ENCODE results near the gene DLG1. TPM values are rescaled to one million over a fixed set of nuclear protein-coding genes. Genes with fewer than 3 reads are reported as not detected.
A peak's percentile ranks its signal among the peaks of the same experiment; 100 is the strongest.

Gene DLG1
- total and polyA plus RNA-seq, 2 donors from 2014 or later = 19.4 to 101 TPM

- no peak for FAIRE-seq
These were observed 39.3 kb downstream of the DLG1 start for GRCh38 chr3:197259096-197259495.

GRCh38 chr3:197258168-197258755 lies 40.1 kb downstream of the DLG1 start:
- H3K4me1 ChIP-seq (ENCODE audit: control insufficient read depth in 2 of 3, insufficient read depth in 2 of 3, low read depth in 1 of 3, low read length in 3 of 3) = no peaks in the 10 kb centered on the region
- no peak overlapping the region for H3K4me3 ChIP-seq (ENCODE audit: low read length in 3 of 3)
- DNase-seq = no peak
- H3K9ac ChIP-seq (ENCODE audit: low read length in 3 of 3) = no peak overlapping the region
- FAIRE-seq = no peak
- no peaks in the 10 kb centered on the region for H3K27me3 ChIP-seq (ENCODE audit: control insufficient read depth, insufficient read depth, low read length)
- TF ChIP-seq CTCF (IDR thresholded peaks at IDR 0.05; ENCODE audit: borderline replicate concordance, extremely low read depth, insufficient read depth) = no peak
- intact Hi-C loops (cut with DNase I) = loop anchor here (10.0 kb wide), 1 partner anchor 257 kb away; no protein-coding TSS in a partner anchor
- no peak overlapping the region for H3K27ac ChIP-seq (ENCODE audit: low read depth in 2 of 2, low read length in 2 of 2)
- no peaks in the 10 kb centered on the region for H3K36me3 ChIP-seq (ENCODE audit: control insufficient read depth in 2 of 3, insufficient read depth in 3 of 3, low read length in 3 of 3)
- no peaks in the 10 kb centered on the region for H3K9me3 ChIP-seq (ENCODE audit: control insufficient read depth in 2 of 3, insufficient read depth in 1 of 3, low read length in 3 of 3)

More at GRCh38 chr3:197259096-197259495, 39.3 kb downstream of the DLG1 start:
- intact Hi-C loops (cut with DNase I) = loop anchor here (10.0 kb wide), 1 partner anchor 256 kb away; no protein-coding TSS in a partner anchor
- H3K27me3 ChIP-seq (ENCODE audit: control insufficient read depth, insufficient read depth, low read length) = no peaks in the 10 kb centered on the region
- no peak for DNase-seq
- no peak for TF ChIP-seq CTCF (IDR thresholded peaks at IDR 0.05; ENCODE audit: borderline replicate concordance, extremely low read depth, insufficient read depth)
- H3K4me3 ChIP-seq (ENCODE audit: low read length in 3 of 3) = no peak overlapping the region
- no peaks in the 10 kb centered on the region for H3K9me3 ChIP-seq (ENCODE audit: control insufficient read depth in 2 of 3, insufficient read depth in 1 of 3, low read length in 3 of 3)
- no peaks in the 10 kb centered on the region for H3K36me3 ChIP-seq (ENCODE audit: control insufficient read depth in 2 of 3, insufficient read depth in 3 of 3, low read length in 3 of 3)
- no peaks in the 10 kb centered on the region for H3K4me1 ChIP-seq (ENCODE audit: control insufficient read depth in 2 of 3, insufficient read depth in 2 of 3, low read depth in 1 of 3, low read length in 3 of 3)
- H3K27ac ChIP-seq (ENCODE audit: low read depth in 2 of 2, low read length in 2 of 2) = no peak overlapping the region
- H3K9ac ChIP-seq (ENCODE audit: low read length in 3 of 3) = no peak overlapping the region

- DNase-seq (peak in 2 of 5 donors; percentile 14 to 47), FAIRE-seq (no peak)
- Histone ChIP-seq H3K27ac (ENCODE audit: low read depth in 2 of 2, low read length in 2 of 2) (no peak overlapping the region), H3K9ac (ENCODE audit: low read length in 3 of 3) (no peak overlapping the region), H3K27me3 (ENCODE audit: control insufficient read depth, insufficient read depth, low read length) (no peaks in the 10 kb centered on the region), H3K4me3 (ENCODE audit: low read length in 3 of 3) (no peak overlapping the region), H3K9me3 (ENCODE audit: control insufficient read depth in 2 of 3, insufficient read depth in 1 of 3, low read length in 3 of 3) (no peaks in the 10 kb centered on the region), H3K4me1 (ENCODE audit: control insufficient read depth in 2 of 3, insufficient read depth in 2 of 3, low read depth in 1 of 3, low read length in 3 of 3) (no peaks in the 10 kb centered on the region), H3K36me3 (ENCODE audit: control insufficient read depth in 2 of 3, insufficient read depth in 3 of 3, low read length in 3 of 3) (no peaks in the 10 kb centered on the region)
- intact Hi-C loops (cut with DNase I) = loop anchor here (10.0 kb wide), 1 partner anchor 257 kb away; no protein-coding TSS in a partner anchor
- no peak for TF ChIP-seq CTCF (IDR thresholded peaks at IDR 0.05; ENCODE audit: borderline replicate concordance, extremely low read depth, insufficient read depth)
These were observed 40.7 kb downstream of the DLG1 start for GRCh38 chr3:197257711-197258110.
